Hematopoietic multipotent progenitor cell treated with erythropoietin and hydrocortisone succinate and interleukin-3 and kit ligand, for 15 days (in vitro differentiated cells): Measurements from ENCODE around the gene PCLO.
"Not testable (repeated sequence)": the region's sequence is repeated elsewhere in the genome, so short reads cannot be mapped to it uniquely, and the experiment has no call there.

ENCODE experiments used
- DNase-seq: peaks from one replicate; pipeline ENCODE4 v3.0.0-alpha.2; 2015; ENCODE audit warnings: low spot score

PCLO gene

GRCh38 chr7:83053965-83054364, 108.7 kb downstream of the PCLO start:
- DNase-seq, result no peak

GRCh38 chr7:83040484-83040883, 122.2 kb downstream of the PCLO start:
- no peak for DNase-seq

GRCh38 chr7:83038787-83039186, 123.9 kb downstream of the PCLO start:
- DNase-seq, result no peak

- DNase-seq, result no peak
These were observed 125.8 kb downstream of the PCLO start for GRCh38 chr7:83036721-83037380.

GRCh38 chr7:83036130-83036529, 126.6 kb downstream of the PCLO start:
- no peak for DNase-seq

- no peak for DNase-seq
These were observed 130.5 kb downstream of the PCLO start for GRCh38 chr7:83032195-83032594.

- DNase-seq, result not testable (repeated sequence)
These were observed 138.6 kb downstream of the PCLO start for GRCh38 chr7:83023817-83024665.

GRCh38 chr7:83021032-83021431, 141.7 kb downstream of the PCLO start:
- no peak for DNase-seq

- DNase-seq, result no peak
These were observed 142.5 kb downstream of the PCLO start for GRCh38 chr7:83020161-83020560.

- DNase-seq, result no peak
These were observed 146.8 kb downstream of the PCLO start for GRCh38 chr7:83015916-83016315.

GRCh38 chr7:83014546-83014945, 148.1 kb downstream of the PCLO start:
- DNase-seq, result no peak

- DNase-seq, result no peak
These were observed 150.7 kb downstream of the PCLO start for GRCh38 chr7:83011954-83012353.

GRCh38 chr7:83005410-83005809, 157.3 kb downstream of the PCLO start:
- no peak for DNase-seq

- no peak for DNase-seq
These were observed 161.2 kb downstream of the PCLO start for GRCh38 chr7:83001362-83002040.

- no peak for DNase-seq
These were observed 164.2 kb downstream of the PCLO start for GRCh38 chr7:82998436-82998835.

- DNase-seq, result no peak
These were observed 177.4 kb downstream of the PCLO start for GRCh38 chr7:82985144-82985802.

- no peak for DNase-seq
These were observed 182.4 kb downstream of the PCLO start for GRCh38 chr7:82980130-82980788.

- DNase-seq, result no peak
These were observed 186.7 kb downstream of the PCLO start for GRCh38 chr7:82975811-82976468.

GRCh38 chr7:82972135-82972534, 190.5 kb downstream of the PCLO start:
- DNase-seq, result no peak

GRCh38 chr7:82965088-82966036, 197.3 kb downstream of the PCLO start:
- no peak for DNase-seq
